GM18909 (cell line): ENCODE measurements around the gene TMEM43.
"Not testable (repeated sequence)": the region's sequence is repeated elsewhere in the genome, so short reads cannot be mapped to it uniquely, and the experiment has no call there.

ENCODE experiments used
- ATAC-seq: cut with Tn5 transposase; IDR thresholded peaks from one replicate; pipeline ENCODE4 v1.9.1; 2021; ENCODE audit warnings: mild to moderate bottlenecking; ENCODE audit not compliant: unreplicated experiment, poor library complexity

TMEM43 gene

GRCh38 chr3:14120921-14121448, 3.9 kb upstream of the TMEM43 start:
- ATAC-seq, result not testable (repeated sequence)

DNA sequence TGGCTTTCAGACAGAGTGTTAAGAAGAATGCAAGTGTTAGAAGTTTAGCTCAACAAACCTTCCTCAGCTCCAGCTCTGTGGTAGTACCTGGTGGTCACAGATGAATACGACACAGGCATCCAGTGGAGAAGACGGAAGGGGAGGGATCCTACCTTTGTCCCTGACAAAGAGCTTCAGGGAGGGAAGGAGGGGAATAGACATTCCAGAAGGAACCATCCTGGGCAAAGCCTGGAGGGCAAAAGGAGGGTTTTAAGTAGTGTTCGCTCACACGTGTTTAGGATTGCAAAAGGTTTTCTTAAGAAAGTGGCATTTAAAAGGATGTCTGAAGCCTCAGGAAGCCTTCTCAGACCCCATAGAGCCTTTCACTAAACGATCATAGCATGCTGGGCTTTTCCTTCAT, 3.0 kb upstream of the TMEM43 start:
- no peak for ATAC-seq

DNA sequence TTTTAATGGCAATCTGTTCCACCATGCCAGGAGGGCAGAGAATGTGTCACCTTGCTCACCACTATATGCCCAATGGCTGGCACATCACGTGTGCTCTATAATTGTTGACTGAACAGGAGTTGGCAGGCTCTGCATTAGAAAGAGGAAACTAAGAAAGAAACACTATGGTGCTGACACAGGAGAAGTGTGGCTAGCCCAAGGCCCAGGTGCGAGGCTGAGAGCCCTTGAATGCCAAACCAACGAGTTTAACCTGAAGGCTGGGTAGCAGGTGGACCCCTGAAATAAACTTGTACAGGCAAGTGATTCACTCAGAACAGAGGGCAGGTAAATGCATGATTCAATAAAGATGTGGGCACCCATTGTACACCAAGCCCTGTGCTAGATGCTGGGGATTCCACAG, 2.6 kb upstream of the TMEM43 start:
- no peak for ATAC-seq

DNA sequence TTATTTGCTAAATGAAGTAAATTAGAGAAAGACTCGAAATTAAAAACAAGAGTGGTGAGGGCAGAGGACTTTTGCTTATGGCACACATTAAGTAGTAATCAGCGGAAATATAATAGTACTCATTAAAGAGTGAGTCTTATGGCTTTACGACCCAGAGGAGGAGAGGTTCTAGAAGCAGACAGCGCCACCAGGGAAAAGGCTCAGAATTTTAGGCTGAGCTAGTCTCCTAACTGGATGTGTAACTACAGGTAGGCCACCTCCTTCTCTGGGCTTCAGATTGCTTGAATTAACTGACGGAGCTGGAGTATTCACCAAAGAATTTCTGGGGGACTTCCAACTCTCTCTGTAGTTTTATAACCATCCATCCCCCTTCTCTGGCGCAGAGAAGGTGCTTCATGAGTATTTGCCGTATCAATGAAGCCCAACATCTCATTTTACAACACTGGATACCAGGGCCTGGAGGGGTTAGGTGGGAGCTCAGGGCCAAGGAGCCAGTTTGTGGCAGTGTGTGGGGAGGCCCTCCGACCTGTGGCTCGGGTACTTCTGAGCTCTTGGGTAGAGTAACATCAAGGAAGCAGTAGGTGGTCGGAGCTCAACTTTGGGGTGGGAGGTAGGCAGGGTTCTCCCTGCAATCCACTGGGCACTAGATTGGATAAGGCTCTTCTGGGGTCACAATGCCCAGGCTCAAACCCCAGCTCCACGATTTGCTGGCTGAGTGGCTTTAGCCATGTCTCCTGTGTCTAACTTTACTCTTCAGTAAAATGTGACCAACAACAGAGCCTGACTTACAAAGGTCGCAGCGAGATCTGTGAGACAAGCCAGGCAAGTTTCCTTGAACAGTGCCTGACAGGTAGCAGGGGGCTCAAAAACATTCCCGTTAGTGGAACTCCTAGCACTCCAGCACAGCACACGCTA, 1.3 kb upstream of the TMEM43 start:
- ATAC-seq, result no peak

DNA sequence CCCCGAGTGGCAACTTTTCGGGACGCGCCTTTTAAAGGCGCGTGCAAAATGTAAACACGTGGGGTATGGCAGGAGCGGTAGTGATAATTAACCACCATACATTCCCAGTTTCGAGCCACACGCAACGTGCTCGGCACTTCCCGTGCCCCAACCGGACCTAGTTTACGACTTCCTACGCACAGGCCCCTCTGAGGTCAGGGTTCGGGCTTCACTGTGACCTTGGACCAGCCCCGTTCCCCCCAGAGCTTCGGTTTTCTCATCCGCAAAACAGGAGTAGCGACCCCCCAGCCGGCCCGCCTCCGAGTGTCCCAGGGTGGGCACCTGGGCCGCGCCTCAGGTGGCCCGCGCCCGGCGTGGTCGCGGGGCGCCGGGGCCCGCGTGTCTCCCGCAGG, 633 bp upstream of the TMEM43 start:
- ATAC-seq, result peak; percentile 44

DNA sequence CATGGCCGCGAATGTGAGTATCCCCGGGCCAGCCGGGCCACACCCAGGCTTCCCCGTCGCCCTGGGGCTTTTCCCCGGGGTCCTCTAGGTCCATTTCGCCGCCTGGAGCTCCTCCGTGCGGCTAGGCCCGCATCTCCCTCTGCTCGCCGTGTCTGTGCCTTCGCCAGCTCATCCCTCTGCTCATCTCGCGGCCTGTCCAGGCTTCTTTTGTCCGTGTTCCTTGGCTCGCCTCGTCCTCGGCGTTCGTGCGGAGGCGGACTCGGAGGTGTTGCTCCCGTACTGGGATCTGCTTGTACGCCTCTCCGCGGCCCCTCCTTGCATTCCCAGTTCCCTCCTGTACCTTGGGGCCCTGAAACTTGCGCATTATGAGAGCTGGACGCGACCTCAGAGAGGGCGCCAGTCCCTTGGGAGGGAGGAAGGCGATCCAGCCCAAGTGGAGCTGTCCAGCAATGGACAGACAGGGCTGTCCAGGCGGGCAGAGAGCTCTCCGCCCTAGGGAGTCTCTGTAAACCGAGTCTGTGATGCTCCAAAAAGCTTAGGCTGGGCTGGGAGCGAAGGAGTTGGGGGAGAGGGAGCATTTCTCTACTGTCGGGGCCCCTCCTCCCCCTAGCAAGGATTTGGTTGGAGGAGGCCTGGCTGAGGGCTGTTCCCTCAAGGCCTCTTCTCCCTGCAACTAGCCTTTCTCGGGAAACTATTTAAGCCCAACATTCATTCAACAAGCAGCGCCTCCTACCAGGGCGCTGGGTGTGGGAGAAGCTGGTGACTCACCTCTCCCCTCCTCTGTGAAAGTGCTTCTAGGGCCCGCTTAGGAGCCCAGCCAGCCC, 553 bp downstream of the TMEM43 start:
- ATAC-seq, result peak; percentile 32

DNA sequence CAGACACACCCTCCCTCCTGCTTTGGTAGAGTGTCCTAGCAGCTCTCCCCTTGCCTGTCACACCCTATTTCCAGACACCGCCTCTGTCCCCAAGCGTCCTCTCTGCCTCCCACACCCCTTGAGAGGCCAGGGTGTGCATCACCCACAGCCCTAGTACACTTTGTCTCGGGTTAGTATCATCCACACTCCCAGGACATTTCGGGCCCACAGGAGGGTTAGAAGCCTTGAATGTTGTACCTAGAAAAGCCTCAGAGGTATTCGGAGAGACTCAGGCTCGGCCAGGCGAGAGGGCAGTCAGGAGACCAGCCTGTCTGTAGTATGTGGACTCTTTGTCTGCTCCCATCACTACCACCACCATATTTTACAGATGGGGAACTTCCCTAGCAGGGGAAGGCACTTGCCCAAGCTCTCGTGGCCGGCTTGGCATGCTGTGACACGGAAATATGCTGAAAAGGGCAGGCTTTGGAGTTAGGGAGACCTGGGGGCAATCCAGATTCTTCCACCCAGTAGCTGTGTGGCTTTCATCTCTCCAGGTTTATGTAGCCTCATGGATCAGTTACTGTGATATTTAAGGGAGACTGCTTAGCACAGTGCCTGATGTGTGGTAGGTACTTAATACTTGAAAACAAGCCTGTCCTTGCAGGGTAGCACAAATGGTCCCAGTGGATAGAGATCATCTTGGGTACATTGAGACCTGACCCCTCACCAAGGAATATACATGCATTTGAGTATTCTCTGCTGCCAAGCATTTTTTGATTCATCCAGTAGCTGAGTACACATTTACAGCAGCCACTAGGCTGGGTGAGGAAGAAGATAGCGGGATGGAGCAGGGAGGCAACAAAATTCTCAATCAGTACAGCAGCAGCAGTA, 1.4 kb downstream of the TMEM43 start:
- no peak for ATAC-seq

- ATAC-seq, result no peak
Measured at GRCh38 chr3:14126887-14127505, 2.1 kb downstream of the TMEM43 start.

DNA sequence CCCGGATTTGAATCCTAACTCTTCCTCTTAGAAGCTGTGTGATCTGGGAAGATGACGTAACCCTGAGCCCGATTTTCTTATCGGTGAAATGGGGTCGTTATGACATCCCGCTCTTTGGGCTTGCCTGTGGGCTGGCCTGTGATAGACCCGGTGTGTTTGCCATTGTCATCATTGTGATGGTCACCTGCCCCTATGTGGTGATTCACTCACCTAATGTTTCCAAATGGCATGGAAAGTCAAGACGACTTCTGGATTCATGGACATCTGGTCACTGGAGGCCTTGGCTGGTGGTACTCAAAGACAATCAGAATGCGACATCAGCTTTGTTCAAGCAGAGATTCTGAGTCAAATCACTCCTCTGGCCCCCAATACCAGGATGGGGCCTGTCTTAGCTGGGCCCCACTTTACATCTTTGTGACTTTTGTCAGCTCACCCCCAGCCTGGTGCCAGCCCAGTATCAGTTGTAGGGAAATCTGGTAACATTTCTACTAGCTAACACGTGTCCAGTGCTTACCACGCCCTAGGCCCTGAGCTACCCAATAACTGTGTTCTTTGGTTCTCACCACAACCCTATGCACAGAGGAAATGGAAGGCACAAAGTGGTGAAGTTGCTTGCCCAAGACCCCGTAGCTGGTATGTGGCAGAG, 2.8 kb downstream of the TMEM43 start:
- no peak for ATAC-seq

DNA sequence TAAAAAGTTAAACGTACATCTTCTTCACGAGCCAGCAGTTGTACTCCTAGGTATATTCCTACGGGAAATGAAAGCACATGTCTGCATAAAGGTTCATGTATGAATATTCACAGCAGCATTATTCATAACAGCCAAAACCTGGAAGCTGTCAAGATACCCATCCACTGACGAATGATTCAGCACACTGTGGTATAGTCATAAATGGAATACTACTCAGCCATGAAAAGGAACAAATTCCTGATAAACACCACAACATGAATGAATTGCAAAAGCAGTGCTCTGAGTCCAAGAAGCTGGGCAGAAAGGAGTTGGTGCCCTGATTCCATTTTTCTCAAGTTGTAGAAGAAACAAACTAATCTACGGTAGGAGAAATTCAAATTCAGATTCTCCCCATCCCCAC, 3.9 kb downstream of the TMEM43 start:
- ATAC-seq, result no peak

DNA sequence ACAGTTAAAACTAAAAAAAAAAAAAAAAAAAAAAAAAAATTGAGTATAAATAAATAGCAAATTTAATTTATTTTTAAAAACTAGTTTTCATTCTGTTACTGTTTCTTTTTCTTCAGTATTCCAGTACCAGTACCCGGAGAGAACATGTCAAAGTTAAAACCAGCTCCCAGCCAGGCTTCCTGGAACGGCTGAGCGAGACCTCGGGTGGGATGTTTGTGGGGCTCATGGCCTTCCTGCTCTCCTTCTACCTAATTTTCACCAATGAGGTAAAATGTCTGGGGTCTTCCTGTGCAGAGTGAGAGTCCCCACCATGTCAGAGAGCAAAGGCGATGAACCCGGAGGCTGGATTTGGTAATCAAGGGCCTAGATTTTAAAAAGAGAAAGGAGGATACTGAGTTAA, 4.4 kb downstream of the TMEM43 start:
- ATAC-seq, result no peak

DNA sequence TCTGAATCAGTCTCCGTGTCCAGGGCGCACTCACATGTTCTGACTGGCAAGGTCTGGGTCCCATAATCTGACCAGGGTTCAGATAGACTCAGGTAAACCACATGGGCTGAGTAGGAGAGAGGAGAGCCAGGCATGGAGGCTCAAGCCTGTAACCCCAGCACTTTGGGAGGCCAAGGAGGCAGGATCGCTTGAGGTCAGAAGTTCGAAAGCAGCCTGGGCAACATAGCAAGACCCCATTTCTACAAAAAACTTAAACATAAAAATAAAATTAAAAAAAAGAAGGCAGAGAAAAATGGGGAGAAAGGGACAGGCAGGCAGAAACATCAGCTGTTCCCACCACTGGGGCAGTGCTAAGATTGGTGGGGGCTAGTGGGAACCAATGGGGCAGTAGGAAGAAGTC, 5.4 kb downstream of the TMEM43 start:
- ATAC-seq, result no peak

DNA sequence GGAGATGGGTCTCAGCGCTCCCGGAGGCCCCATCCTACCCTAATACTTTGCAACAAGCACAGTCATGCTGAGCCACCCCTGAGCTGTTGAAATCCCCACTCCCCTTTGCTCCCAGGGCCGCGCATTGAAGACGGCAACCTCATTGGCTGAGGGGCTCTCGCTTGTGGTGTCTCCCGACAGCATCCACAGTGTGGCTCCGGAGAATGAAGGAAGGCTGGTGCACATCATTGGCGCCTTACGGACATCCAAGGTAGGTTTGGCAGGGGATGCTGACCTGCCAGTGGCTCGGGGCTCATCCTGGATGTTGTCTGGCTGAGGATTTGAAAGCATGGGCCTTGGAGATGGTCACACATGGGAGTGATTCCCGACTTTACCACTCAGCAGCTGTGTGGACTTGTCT, 5.9 kb downstream of the TMEM43 start:
- no peak for ATAC-seq

- no peak for ATAC-seq
Measured at GRCh38 chr3:14131134-14131533, 6.3 kb downstream of the TMEM43 start.

DNA sequence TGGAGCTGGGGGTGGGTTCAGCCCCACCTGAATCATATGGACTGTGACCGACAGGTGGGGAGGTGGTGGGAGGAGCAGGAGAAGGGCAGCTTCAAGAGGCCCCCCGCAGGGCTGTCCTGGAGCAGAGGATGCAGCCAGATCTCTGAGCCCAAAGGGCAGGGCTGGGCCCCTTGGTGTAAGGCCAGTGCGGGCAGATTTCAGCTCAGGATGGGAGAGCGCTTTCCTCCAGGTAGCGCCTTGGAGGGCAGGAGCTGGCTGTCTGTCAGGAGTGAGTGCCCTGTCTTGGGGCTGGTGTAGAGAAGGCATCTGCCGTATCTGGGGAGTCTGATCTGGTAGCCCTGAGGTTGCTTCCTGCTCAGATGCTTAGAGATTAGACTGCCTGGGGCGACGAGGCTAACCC, 7.3 kb downstream of the TMEM43 start:
- no peak for ATAC-seq

- no peak for ATAC-seq
Measured at GRCh38 chr3:14132689-14133088, 7.8 kb downstream of the TMEM43 start.

DNA sequence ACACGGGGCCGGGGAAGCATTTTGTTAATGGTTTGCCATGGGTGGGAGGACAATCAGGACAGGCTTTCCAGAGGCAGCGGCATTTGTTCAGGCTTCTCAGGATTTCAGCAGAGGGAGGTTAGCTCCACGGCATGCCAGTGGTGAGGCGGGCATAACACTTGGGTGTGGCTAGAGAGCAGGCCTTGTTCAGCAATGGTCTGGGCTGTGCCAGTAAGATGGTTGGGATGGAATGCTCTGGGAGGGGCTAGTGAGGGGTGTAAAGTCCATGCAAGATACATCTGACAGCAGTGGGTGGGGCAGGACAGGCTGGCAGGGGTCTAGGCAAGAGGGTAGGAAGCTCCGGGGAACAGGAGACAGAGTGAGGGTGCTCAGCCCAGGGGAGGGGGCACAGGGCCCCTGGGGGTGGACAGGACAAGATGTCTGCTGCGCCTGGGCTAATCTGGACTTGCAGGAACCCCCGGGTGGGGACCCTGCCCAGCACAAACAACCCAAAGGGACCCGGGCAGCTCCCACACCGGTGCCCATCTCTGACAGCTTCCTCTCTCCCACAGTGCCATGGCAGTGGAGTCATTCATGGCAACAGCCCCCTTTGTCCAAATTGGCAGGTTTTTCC, 8.4 kb downstream of the TMEM43 start:
- ATAC-seq, result no peak

- no peak for ATAC-seq
Measured at GRCh38 chr3:14133876-14134275, 9.0 kb downstream of the TMEM43 start.

- no peak for ATAC-seq
Measured at GRCh38 chr3:14134291-14134690, 9.4 kb downstream of the TMEM43 start.
